Measurements from ENCODE around the gene TBC1D7.

GRCh38 chr6:13355043-13355945, 27.0 kb upstream of the TBC1D7 start:
- TF ChIP-seq CTCF (conservative IDR thresholded peaks at IDR 0.05 in 1 of 2, IDR thresholded peaks at IDR 0.05 in 1 of 2; ENCODE audit: extremely low read depth in 1 of 2, insufficient read depth in 1 of 2, low read depth in 1 of 2, low read length in 2 of 2), result no peak
- no peak for TF ChIP-seq EZH2 (IDR thresholded peaks at IDR 0.05; ENCODE audit: borderline replicate concordance, low read length)
